HG03520 (cell line): ENCODE measurements around the gene AWAT2.
"Not testable (repeated sequence)": the region's sequence is repeated elsewhere in the genome, so short reads cannot be mapped to it uniquely, and the experiment has no call there.

ENCODE experiments used
- ATAC-seq: cut with Tn5 transposase; IDR thresholded peaks from one replicate; pipeline ENCODE4 v1.9.1; 2021; ENCODE audit warnings: mild to moderate bottlenecking, moderate library complexity; ENCODE audit not compliant: unreplicated experiment

AWAT2 gene

GRCh38 chrX:70001708-70002341, 47.9 kb downstream of the AWAT2 start:
- no peak for ATAC-seq

GRCh38 chrX:70001269-70001668, 48.5 kb downstream of the AWAT2 start:
- no peak for ATAC-seq

GRCh38 chrX:69998299-69998698, 51.4 kb downstream of the AWAT2 start:
- not testable (repeated sequence) for ATAC-seq

- ATAC-seq, result no peak
Observed at GRCh38 chrX:69996113-69996468, 53.6 kb downstream of the AWAT2 start.

GRCh38 chrX:69995362-69996112, 54.2 kb downstream of the AWAT2 start:
- no peak for ATAC-seq

GRCh38 chrX:69993494-69993893, 56.2 kb downstream of the AWAT2 start:
- ATAC-seq, result no peak

- no peak for ATAC-seq
Observed at GRCh38 chrX:69991685-69992084, 58.1 kb downstream of the AWAT2 start.
